ENCODE data around the gene C1orf226.

Gene C1orf226

DNA sequence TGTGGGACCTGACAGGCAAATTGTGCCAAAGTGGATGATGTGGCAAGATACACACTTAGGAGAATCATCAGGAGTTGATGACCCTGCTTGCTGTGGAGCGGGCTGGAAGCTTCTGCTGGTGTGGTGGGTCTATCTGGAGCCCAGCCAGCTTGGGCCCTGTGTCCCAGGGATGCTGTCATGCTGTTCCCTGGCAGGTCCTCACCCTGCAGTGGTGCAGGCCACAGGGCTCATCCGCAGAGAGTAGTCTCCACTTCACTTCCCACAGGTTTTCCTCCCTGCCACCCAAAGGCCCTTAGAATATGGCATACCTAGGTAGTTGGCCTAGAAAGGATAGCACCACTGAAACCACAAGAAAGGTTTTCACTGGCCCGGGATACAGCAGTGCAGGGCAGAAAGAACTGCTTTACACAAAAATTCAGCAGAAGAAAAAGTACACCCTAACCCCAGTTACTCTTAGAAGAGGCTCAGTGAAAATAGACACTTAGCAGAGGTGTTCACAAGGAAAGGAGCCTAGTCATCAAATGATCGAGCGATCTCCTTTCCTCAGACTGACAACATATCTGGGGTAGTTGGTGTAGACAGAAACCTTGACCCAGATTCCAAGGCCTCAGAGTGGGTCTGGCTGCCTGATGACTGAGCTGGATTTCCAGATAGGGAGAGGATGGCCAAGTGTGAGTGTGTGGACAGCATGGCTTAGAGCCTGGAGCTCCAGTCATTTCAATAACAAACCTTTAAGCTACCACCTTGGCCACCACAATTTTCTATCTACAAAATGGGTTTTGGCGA lies 1.3 kb upstream of the C1orf226 start:
- H3K36me3 Mint-ChIP-seq (ENCODE audit: insufficient read depth): no peaks in the 10 kb centered on the region

DNA sequence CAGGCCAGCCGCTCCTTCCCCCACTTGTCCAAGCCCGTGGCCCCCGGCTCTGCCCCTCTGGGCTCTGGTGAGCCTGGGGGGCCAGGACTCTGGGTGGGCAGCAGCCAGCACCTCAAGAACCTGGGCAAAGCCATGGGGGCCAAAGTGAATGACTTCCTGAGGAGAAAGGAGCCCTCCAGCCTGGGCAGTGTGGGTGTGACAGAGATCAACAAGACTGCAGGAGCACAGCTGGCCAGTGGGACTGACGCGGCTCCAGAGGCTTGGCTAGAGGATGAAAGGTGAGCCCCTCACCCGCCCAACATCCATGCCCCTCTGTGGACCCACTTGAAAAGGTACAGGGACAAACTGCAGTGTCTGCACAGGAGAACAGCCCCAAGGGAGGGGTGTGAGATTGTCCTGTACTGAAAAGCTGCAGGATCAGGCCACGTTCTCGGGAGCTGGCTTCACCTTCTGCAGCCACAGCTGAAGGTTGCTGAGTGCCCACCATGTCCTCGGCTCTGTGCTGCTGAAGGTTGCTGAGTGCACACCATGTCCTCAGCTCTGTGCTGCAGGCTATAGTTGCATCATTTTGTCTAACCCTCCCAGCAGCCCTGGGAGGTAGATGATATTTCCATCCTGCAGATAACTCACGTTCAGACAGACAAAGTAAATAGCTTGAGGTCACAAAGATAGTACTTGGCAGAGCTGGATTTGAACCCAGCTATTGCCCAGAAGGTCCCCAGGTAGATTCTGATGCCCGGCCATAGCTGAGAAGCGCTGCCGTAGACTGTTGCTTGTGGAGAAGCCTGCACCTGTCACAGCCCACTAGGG lies 618 bp downstream of the C1orf226 start:
- H3K4me1 Mint-ChIP-seq: no peaks in the 10 kb centered on the region
- no peaks in the 10 kb centered on the region for H3K9me3 Mint-ChIP-seq
- H3K36me3 Mint-ChIP-seq (ENCODE audit: insufficient read depth): no peaks in the 10 kb centered on the region
- ATAC-seq (replicated peaks; ENCODE audit: extremely low read depth, poor library complexity, severe bottlenecking) (no peak), DNase-seq (ENCODE audit: low spot score in 2 of 2) (no peak)
- H3K27me3 Mint-ChIP-seq: peaks cover 23% of the 10 kb centered on the region
- no peak overlapping the region for H3K4me3 Mint-ChIP-seq
- no peak overlapping the region for H3K27ac Mint-ChIP-seq (ENCODE audit: low read depth)

More for the DNA sequence above, 1.3 kb upstream of the C1orf226 start:
- no peak overlapping the region for H3K4me3 Mint-ChIP-seq
- no peak overlapping the region for H3K27ac Mint-ChIP-seq (ENCODE audit: low read depth)
- no peaks in the 10 kb centered on the region for H3K9me3 Mint-ChIP-seq
- DNase-seq (ENCODE audit: low spot score in 2 of 2) (no peak), ATAC-seq (replicated peaks; ENCODE audit: extremely low read depth, poor library complexity, severe bottlenecking) (no peak)
- H3K27me3 Mint-ChIP-seq: peaks cover 4% of the 10 kb centered on the region
- no peaks in the 10 kb centered on the region for H3K4me1 Mint-ChIP-seq

DNA sequence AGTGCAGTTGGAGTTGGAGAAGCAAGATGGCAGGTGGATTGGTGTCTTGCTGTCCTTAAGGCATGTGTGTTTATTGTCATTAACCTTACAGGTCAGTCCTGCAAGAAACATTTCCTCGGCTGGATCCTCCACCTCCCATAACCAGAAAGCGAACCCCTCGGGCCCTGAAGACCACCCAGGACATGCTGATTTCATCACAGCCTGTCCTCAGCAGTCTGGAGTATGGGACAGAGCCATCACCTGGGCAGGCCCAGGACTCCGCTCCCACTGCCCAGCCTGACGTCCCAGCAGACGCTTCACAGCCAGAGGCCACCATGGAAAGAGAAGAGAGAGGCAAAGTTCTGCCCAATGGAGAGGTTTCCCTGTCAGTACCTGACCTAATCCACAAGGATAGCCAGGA lies 1.6 kb downstream of the C1orf226 start:
- ATAC-seq (replicated peaks; ENCODE audit: extremely low read depth, poor library complexity, severe bottlenecking) (no peak), DNase-seq (ENCODE audit: low spot score in 2 of 2) (no peak)
- Mint-ChIP-seq H3K36me3 (ENCODE audit: insufficient read depth) (no peaks in the 10 kb centered on the region), H3K9me3 (no peaks in the 10 kb centered on the region), H3K4me1 (no peaks in the 10 kb centered on the region), H3K27ac (ENCODE audit: low read depth) (no peak overlapping the region), H3K27me3 (peaks cover 25% of the 10 kb centered on the region), H3K4me3 (no peak overlapping the region)

DNA sequence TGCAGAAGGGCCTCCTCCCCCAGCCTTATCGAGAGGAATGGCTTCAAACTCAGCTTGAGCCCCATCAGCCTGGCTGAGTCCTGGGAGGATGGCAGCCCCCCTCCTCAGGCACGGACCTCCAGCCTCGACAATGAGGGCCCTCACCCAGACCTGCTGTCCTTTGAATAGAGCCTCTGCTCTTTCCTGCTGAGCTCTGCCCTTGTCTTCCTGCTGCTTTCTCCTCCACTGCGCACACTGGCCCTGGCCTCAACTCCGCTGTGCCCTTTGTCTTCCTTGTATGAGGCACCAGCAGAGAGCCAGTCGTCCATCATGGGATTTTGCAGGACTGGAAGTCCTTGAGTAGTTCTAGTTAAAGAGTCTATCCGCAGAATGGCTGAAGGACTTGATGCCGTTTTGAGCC lies 2.0 kb downstream of the C1orf226 start:
- ATAC-seq (replicated peaks; ENCODE audit: extremely low read depth, poor library complexity, severe bottlenecking) (no peak), DNase-seq (ENCODE audit: low spot score in 2 of 2) (no peak)
- H3K27me3 Mint-ChIP-seq: peaks cover 29% of the 10 kb centered on the region

DNA sequence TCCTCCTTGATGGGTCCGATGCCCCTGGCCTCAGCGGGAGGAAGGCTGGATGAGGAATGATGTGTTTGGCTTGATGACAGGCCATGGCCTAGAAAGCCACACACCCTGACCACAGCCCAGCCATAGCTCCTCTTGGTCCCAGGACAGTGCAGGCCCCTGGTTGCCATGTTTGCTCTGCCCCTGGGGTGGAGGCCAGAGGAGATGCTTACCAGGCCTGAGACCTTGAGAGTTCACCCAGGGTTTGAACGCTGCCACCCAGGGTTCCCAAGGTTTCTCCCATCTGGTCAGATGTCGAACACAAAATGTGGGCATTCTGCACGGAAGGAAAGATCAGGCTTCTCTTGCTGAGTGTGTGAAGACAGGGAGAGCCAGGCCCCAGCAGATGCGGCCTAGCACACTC lies 2.6 kb downstream of the C1orf226 start:
- Mint-ChIP-seq H3K27ac (ENCODE audit: low read depth) (no peak overlapping the region), H3K4me1 (no peaks in the 10 kb centered on the region), H3K27me3 (peaks cover 35% of the 10 kb centered on the region), H3K36me3 (ENCODE audit: insufficient read depth) (no peaks in the 10 kb centered on the region), H3K9me3 (no peaks in the 10 kb centered on the region), H3K4me3 (no peak overlapping the region)
- DNase-seq (ENCODE audit: low spot score in 2 of 2) (no peak), ATAC-seq (replicated peaks; ENCODE audit: extremely low read depth, poor library complexity, severe bottlenecking) (no peak)

More for the DNA sequence above, 2.0 kb downstream of the C1orf226 start:
- Mint-ChIP-seq H3K4me3 (no peak overlapping the region), H3K4me1 (no peaks in the 10 kb centered on the region), H3K27ac (ENCODE audit: low read depth) (no peak overlapping the region), H3K9me3 (no peaks in the 10 kb centered on the region), H3K36me3 (ENCODE audit: insufficient read depth) (no peaks in the 10 kb centered on the region)

DNA sequence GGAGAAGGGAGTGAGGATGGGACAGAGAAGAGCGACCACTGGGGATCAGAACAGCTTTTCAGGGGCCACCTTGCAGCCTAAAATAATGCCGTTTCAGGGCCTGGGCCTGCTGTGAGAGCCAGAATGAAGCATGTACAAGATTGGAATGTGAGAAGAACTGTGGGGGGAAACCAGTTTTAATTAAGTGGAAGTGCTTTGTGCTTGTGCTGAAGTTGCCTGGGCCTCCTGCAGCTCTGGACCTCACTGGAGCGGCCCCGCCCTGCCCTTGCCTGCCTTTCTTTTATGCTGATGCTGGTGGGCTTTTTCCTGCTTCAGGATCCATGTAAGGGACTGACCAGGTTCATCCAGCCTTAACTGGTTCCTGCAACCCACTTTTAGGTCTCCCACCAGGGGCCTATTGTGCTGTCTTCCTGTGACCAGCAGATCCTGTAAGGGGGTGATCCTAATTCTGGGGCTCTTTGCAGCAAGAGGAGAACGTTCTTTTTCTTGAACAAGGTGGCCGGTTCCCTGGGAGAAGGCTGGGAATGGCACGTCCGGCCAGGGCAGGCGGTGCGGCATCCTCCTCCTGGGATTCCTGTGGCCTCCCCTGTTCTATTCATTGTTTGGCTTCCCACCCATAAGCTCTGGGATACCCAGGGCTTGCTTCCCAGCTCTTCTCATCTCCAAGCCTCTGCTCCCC lies 3.2 kb downstream of the C1orf226 start:
- H3K27me3 Mint-ChIP-seq: peaks cover 41% of the 10 kb centered on the region
- H3K36me3 Mint-ChIP-seq (ENCODE audit: insufficient read depth): no peaks in the 10 kb centered on the region
- H3K9me3 Mint-ChIP-seq: no peaks in the 10 kb centered on the region
- H3K27ac Mint-ChIP-seq (ENCODE audit: low read depth): no peak overlapping the region
- H3K4me1 Mint-ChIP-seq: no peaks in the 10 kb centered on the region
- ATAC-seq (replicated peaks; ENCODE audit: extremely low read depth, poor library complexity, severe bottlenecking) (no peak), DNase-seq (ENCODE audit: low spot score in 2 of 2) (no peak)
- no peak overlapping the region for H3K4me3 Mint-ChIP-seq

DNA sequence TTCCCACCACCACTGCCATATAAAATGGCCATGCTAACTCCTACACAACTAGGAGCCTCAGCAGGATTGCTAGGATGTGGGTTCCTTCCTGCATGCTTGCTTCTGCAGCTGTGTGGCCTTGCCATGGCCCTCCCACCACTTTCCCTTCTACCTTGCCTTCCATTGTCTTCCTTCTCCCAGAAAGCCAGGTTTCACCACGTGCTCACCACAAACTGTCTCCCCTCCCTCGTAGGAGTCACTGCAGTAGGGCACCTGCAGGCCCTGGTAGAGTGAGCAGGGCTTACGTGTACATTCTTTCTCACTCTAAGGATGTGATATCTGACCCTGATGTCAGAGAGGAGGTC lies 3.7 kb downstream of the C1orf226 start:
- H3K36me3 Mint-ChIP-seq (ENCODE audit: insufficient read depth): no peaks in the 10 kb centered on the region
- H3K4me3 Mint-ChIP-seq: no peak overlapping the region
- no peaks in the 10 kb centered on the region for H3K4me1 Mint-ChIP-seq
- H3K27me3 Mint-ChIP-seq: peaks cover 46% of the 10 kb centered on the region
- H3K27ac Mint-ChIP-seq (ENCODE audit: low read depth): no peak overlapping the region
- H3K9me3 Mint-ChIP-seq: no peaks in the 10 kb centered on the region
- no peak for ATAC-seq (replicated peaks; ENCODE audit: extremely low read depth, poor library complexity, severe bottlenecking)
- DNase-seq (ENCODE audit: low spot score in 2 of 2): no peak

DNA sequence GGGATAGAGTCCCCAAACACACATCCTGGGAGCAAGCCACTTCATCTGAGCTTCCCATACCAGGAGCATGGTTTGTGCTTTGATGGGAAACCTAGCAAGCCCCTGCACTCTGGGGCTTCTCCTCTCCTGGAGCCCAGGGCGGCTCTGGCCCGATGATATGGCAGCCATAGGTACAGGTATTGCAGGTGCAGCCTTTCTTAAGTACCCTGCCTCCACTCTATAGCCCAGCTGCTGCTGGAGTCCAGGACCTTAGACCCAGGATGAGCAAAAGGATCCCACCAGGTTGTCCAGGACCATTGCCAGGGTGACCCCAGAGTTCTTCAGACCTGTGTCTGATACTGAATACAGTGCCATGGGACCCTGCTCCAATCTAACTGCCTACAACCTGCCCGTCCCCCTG lies 4.2 kb downstream of the C1orf226 start:
- Mint-ChIP-seq H3K27ac (ENCODE audit: low read depth) (no peak overlapping the region), H3K4me1 (no peaks in the 10 kb centered on the region), H3K4me3 (no peak overlapping the region), H3K36me3 (ENCODE audit: insufficient read depth) (no peaks in the 10 kb centered on the region), H3K9me3 (no peaks in the 10 kb centered on the region), H3K27me3 (peaks cover 50% of the 10 kb centered on the region)
- no peak for DNase-seq (ENCODE audit: low spot score in 2 of 2)
- ATAC-seq (replicated peaks; ENCODE audit: extremely low read depth, poor library complexity, severe bottlenecking): no peak

DNA sequence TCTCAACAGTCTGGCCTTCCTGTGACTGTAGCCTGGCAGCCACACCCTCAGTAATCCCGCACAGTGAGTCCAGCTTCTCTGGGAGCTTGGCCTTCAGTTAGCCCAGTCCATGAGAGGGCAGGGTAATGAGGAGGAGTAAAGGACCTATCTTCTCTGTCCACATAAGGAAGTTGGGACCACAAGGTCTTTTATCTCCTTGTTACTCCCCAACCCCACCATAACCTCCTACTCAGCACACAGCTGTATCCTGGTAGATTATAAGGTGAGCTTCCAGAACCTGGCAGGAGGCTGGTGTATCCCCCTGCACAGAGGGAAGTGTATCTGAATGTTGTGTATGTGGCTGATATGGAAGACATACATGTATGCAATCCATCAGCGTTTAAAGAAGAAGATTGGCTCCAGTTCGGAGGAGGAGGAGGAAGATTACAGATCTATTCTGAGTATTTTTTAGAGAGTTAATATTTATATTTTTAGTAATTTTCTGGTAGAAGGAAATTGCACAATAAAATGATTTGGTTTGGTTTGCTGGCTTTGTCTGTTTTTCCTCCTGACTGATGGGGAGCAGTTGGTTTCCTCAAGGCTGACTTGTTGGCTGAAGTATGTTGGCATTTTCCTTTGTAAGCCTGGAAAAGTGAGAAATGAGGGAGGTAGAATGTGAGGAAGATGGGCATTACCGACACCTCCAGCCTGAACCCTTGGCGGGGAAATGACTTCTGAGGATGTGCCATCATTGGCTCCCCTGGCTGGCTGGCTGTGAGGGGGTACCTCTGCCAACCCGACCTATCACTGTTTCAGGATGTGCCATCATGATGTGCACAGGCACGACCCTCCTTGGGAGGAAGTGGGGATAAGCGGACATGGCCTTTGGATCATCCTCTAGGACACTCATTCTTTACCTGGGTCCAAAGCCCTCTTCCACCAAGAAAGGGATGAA lies 5.0 kb downstream of the C1orf226 start:
- Mint-ChIP-seq H3K4me1 (no peaks in the 10 kb centered on the region), H3K9me3 (no peaks in the 10 kb centered on the region), H3K4me3 (no peak overlapping the region), H3K36me3 (ENCODE audit: insufficient read depth) (no peaks in the 10 kb centered on the region), H3K27ac (ENCODE audit: low read depth) (no peak overlapping the region), H3K27me3 (peaks cover 55% of the 10 kb centered on the region)
- DNase-seq (ENCODE audit: low spot score in 2 of 2) (no peak), ATAC-seq (replicated peaks; ENCODE audit: extremely low read depth, poor library complexity, severe bottlenecking) (no peak)

DNA sequence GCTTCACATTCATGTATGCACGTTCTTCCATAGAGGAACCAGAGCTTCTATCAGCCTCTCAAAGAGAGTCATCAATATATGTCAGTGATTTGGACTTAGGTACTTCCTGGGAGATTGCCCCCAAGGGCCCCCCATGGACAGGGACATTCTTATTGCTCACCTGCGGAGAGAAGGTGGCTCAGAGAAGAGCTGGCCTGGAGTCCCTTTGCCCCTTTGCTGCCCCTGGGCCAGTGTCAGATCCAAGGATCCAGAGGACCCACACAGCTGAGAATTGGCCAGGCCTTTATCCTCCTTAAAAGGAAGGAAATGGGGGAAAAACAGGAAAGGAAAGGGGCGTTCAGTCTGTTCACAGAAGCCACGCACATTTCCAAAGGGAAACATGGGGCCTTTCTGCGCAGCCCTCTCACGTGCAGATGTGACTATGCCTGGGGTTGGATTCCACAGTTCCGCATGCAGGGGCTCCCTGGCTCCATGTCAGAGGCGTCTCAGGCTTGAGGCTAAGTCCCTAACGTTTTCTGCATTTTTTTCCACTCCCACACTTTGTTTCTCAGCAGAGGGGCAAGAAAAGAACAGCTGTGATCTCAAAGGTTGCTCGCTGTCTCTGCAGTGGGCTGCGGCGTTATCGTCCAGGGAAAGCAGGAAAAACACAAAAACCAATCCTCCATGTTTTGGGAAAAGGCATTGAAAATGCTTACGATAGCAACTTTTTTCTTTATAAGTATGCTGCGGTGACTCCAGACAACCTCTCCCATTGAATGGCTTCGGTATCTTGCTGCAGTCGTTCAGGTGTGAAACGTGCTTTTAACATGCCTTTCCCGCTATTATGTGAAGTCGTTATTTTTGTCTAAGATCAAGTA lies 5.9 kb downstream of the C1orf226 start:
- Mint-ChIP-seq H3K9me3 (no peaks in the 10 kb centered on the region), H3K27me3 (peaks cover 63% of the 10 kb centered on the region), H3K36me3 (ENCODE audit: insufficient read depth) (no peaks in the 10 kb centered on the region), H3K4me1 (peaks cover 6% of the 10 kb centered on the region), H3K4me3 (no peak overlapping the region), H3K27ac (ENCODE audit: low read depth) (no peak overlapping the region)
- DNase-seq (ENCODE audit: low spot score in 2 of 2): no peak
- ATAC-seq (replicated peaks; ENCODE audit: extremely low read depth, poor library complexity, severe bottlenecking): no peak

DNA sequence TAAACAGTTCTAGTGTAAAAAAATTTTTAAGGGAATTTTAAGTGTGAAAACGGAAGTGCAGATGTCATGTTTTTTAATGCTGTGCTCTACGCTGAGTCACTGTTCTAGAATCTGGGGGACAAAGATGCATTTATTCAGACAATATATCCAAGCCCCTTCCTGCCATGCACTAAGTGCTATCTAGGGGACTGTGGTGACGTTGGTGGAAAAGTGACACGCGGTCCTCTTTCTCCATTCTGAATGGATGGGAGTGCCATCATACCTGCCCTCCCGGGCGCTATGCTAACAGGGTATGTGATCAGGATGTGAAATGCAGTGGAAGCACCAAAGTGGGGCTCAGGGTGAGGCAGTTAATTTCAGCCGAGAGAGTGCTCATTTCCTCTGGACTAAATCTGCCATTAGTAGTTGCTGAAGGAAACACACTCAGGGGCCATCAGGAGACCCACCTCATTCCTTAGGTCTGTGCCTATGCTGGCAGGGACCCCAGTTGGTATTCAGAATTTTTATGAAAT lies 6.6 kb downstream of the C1orf226 start:
- Mint-ChIP-seq H3K4me1 (peaks cover 6% of the 10 kb centered on the region), H3K27ac (ENCODE audit: low read depth) (no peak overlapping the region), H3K4me3 (no peak overlapping the region), H3K27me3 (peaks cover 70% of the 10 kb centered on the region), H3K36me3 (ENCODE audit: insufficient read depth) (no peaks in the 10 kb centered on the region), H3K9me3 (no peaks in the 10 kb centered on the region)
- ATAC-seq (replicated peaks; ENCODE audit: extremely low read depth, poor library complexity, severe bottlenecking) (no peak), DNase-seq (ENCODE audit: low spot score in 2 of 2) (no peak)
